A549 treated with DMSO at 1 μM for 4 hours (cell line): Measurements from ENCODE around the gene MOB3B. TPM values are rescaled to one million over a fixed set of nuclear protein-coding genes. Genes with fewer than 3 reads are reported as not detected.

Source experiments
- total RNA-seq: library from RNA; stranded (reverse); fragments of 200-300 nt; extraction: Qiagen RNA extraction; gene quantifications from 5 replicates; pipeline ENCODE4 v1.2.3, GENCODE V29; 2022; ENCODE audit warnings: low read depth

Gene MOB3B
- total RNA-seq: 6.9 to 9.4 TPM (median 7.9 TPM) in 5 replicates

GRCh38 chr9:27529316-27530278 lies at the start of gene MOB3B:
MOB3B (minus strand) TSS chr9:27529814; CDS start chr9:27455550, 74,264 bp downstream.

DNA sequence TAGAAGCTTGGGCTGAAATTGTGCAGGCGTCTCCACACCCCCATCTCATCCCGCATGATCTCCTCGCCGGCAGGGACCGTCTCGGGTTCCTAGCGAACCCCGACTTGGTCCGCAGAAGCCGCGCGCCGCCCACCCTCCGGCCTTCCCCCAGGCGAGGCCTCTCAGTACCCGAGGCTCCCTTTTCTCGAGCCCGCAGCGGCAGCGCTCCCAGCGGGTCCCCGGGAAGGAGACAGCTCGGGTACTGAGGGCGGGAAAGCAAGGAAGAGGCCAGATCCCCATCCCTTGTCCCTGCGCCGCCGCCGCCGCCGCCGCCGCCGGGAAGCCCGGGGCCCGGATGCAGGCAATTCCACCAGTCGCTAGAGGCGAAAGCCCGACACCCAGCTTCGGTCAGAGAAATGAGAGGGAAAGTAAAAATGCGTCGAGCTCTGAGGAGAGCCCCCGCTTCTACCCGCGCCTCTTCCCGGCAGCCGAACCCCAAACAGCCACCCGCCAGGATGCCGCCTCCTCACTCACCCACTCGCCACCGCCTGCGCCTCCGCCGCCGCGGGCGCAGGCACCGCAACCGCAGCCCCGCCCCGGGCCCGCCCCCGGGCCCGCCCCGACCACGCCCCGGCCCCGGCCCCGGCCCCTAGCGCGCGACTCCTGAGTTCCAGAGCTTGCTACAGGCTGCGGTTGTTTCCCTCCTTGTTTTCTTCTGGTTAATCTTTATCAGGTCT lies 43.5 kb upstream of the MOB3B start, which contains the start of gene C9orf72:
TSS of gene C9orf72 (minus strand) at position 564 of the 716 bp plus-strand sequence. CDS start 6,361 bp downstream, outside the sequence.

DNA sequence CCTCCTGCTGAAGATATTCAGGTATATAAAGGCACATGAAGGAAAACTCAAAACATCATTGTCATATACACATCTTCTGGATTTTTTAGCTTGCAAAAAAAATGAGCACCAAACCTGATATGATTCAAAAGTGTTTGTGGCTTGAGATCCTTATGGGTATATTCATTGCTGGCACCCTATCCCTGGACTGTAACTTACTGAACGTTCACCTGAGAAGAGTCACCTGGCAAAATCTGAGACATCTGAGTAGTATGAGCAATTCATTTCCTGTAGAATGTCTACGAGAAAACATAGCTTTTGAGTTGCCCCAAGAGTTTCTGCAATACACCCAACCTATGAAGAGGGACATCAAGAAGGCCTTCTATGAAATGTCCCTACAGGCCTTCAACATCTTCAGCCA lies 5.4 kb downstream of the MOB3B start, which contains the start of gene IFNK:
TSS of gene IFNK (plus strand) at position 55 of the 400 bp plus-strand sequence. CDS start at position 102, 47 bp downstream.

GRCh38 chr9:27297050-27297449 lies 232.6 kb downstream of the MOB3B start, which contains the start of gene EQTN:
EQTN (minus strand) TSS chr9:27297150; CDS start chr9:27297055, 95 bp downstream.

Other genes with a start within 250 kb of the MOB3B start
- not detected in 5 replicates for gene EQTN, start 232.7 kb downstream of the MOB3B start, total RNA-seq
- gene IFNK, start 5.5 kb downstream of the MOB3B start, total RNA-seq: not detected in 5 replicates
- 3.6 to 5.7 TPM (median 4.4 TPM) in 5 replicates for gene C9orf72, start 43.7 kb upstream of the MOB3B start, total RNA-seq